Measurements from ENCODE around the gene FRS2. TPM values are rescaled to one million over a fixed set of nuclear protein-coding genes. Genes with fewer than 3 reads are reported as not detected.

The FRS2 gene
- total RNA-seq, 4 donors from 2014 or later, result 39.9 to 70.6 (median 59.1) TPM

DNA sequence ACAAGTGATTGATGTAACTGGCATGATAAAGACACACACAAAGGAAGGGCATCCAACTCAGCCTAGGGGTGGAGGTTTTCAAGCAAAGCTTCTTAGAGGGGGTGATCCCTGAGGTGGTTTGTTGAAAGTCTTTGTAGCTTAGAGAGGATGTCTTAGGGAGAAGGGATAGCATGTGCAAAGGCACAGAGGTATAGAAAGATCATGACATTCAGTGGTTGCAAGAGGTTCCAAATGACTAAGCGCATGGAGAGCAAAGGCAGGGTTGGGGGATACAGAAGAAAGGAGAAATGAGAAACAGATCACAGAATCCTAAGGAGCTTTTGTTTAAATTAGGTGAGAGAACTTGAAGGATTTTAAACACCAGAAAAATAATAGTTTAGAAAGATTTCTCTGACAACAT, 109.9 kb downstream of the FRS2 start:
- ATAC-seq, result no peak

DNA sequence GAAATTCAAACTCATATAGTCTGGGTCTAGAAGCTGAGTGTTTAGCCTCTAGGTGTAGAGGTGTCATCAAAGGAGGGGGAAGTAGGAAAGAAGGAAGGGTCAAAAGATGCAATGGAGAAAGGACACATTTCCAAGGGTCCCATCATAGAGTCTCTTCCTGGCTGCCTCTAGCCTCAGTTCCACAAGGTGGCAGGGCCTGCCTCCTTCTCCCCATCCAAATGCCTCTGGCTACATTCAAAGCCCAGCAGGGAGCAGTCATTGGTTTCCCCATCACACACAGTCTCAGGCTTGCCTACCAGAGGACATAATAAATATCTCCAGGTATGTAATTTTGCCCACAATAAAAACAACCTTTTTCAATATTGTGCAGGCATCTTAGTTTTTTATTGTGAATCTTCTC, 113.0 kb downstream of the FRS2 start:
- ATAC-seq, result no peak
- H3K4me1 ChIP-seq, result peaks cover 0 to 23% (median 3%) of the 10 kb centered on the region in 3 donors

More for the DNA sequence above, 109.9 kb downstream of the FRS2 start:
- peaks cover 0 to 10% of the 10 kb centered on the region in 2 donors for H3K36me3 ChIP-seq
- H3K27ac ChIP-seq, result no peak overlapping the region
- peaks cover 0 to 6% (median 0%) of the 10 kb centered on the region in 3 donors for H3K4me1 ChIP-seq
- H3K4me3 ChIP-seq, result no peak overlapping the region
- 75 to 100% methylated on average over 1 of the region's 1 CpG for WGBS, 2 donors (ENCODE audit: low coverage in 1 of 2)
- no peaks in the 10 kb centered on the region for H3K9me3 ChIP-seq
- H3K27me3 ChIP-seq, result no peaks in the 10 kb centered on the region
- TF ChIP-seq POLR2AphosphoS5 (IDR thresholded peaks at IDR 0.05), result no peak
- TF ChIP-seq EP300 (IDR thresholded peaks at IDR 0.05), result no peak

DNA sequence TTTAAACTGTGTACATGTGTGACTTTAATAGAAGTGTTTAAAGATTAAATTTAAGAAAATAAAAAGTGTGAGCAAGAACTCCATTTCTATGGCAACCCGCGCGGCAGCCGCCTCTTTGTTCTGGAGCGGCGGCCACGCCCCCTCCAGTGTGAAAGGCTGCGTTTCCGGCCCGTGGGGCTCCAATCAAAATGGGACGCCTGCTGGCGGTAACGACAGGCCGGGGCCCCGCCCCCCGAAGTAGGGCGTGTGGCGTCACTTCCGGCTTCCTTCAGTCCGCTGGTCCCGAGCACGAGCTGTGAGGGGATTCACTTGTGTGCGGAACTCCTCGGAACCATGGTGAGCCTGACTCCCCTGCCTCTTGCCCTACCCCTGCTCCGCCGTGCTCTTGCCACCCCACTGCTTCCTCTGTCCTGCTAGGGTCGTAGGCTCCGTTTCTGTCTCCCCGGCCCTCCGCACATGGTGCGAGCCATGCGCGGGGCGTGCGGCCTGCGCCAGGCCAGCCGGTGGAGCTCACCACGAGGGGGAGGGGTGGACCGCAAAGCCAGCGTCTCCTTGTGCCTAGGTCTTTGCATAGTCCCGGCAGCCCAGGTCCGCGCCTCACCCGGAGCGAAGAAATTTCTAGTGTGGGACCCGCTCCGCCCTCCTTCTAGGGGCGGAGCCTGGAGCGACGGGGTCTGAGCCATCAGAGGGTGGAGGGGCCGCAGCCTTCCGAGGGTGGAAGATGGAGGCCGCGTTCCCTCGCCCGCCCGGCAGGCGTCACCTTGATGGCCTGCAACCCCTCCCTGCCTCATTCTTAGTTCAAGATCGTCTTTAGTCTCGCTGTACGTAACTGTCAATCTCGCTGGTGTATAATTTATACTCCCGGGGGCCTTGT, 115.2 kb downstream of the FRS2 start, which contains the start of gene CCT2:
Gene CCT2, plus strand, starts transcription at position 271 of the 874 bp plus-strand sequence. Its CDS starts 63 bp downstream, at position 334.
- peak; percentile 99 for ATAC-seq
- TF ChIP-seq EP300 (IDR thresholded peaks at IDR 0.05), result no peak
- peak; percentile 63 to 70 for TF ChIP-seq POLR2A (IDR thresholded peaks at IDR 0.05)
- TF ChIP-seq, protein P1, sequence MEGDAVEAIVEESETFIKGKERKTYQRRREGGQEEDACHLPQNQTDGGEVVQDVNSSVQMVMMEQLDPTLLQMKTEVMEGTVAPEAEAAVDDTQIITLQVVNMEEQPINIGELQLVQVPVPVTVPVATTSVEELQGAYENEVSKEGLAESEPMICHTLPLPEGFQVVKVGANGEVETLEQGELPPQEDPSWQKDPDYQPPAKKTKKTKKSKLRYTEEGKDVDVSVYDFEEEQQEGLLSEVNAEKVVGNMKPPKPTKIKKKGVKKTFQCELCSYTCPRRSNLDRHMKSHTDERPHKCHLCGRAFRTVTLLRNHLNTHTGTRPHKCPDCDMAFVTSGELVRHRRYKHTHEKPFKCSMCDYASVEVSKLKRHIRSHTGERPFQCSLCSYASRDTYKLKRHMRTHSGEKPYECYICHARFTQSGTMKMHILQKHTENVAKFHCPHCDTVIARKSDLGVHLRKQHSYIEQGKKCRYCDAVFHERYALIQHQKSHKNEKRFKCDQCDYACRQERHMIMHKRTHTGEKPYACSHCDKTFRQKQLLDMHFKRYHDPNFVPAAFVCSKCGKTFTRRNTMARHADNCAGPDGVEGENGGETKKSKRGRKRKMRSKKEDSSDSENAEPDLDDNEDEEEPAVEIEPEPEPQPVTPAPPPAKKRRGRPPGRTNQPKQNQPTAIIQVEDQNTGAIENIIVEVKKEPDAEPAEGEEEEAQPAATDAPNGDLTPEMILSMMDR (IDR thresholded peaks at IDR 0.05), result peak in 3 of 4 experiments; percentile 33 to 41 (median 33)
- TF ChIP-seq POLR2AphosphoS5 (IDR thresholded peaks at IDR 0.05), result peak; percentile 86
- Histone ChIP-seq H3K27me3 (no peaks in the 10 kb centered on the region), H3K9me3 (no peaks in the 10 kb centered on the region), H3K4me1 (peaks cover 0 to 23% (median 3%) of the 10 kb centered on the region in 3 donors), H3K36me3 (peaks cover 0 to 39% of the 10 kb centered on the region in 2 donors), H3K4me3 (peak within 1 kb of the TSS; percentile 71 to 85), H3K27ac (peak within 1 kb of the TSS; percentile 61 to 91 (median 84))
- 1 to 3% methylated on average over 14 to 32 of the region's 63 CpGs for WGBS, 2 donors (ENCODE audit: low coverage in 1 of 2)

More for the DNA sequence above, 113.0 kb downstream of the FRS2 start:
- H3K27ac ChIP-seq, result no peak overlapping the region
- no peak overlapping the region for H3K4me3 ChIP-seq
- H3K9me3 ChIP-seq, result no peaks in the 10 kb centered on the region
- peaks cover 0 to 17% of the 10 kb centered on the region in 2 donors for H3K36me3 ChIP-seq
- no peaks in the 10 kb centered on the region for H3K27me3 ChIP-seq
- no peak for TF ChIP-seq EP300 (IDR thresholded peaks at IDR 0.05)
- TF ChIP-seq, protein P1 (IDR thresholded peaks at IDR 0.05), result no peak
- TF ChIP-seq POLR2A (IDR thresholded peaks at IDR 0.05), result no peak
- no peak for TF ChIP-seq POLR2AphosphoS5 (IDR thresholded peaks at IDR 0.05)

DNA sequence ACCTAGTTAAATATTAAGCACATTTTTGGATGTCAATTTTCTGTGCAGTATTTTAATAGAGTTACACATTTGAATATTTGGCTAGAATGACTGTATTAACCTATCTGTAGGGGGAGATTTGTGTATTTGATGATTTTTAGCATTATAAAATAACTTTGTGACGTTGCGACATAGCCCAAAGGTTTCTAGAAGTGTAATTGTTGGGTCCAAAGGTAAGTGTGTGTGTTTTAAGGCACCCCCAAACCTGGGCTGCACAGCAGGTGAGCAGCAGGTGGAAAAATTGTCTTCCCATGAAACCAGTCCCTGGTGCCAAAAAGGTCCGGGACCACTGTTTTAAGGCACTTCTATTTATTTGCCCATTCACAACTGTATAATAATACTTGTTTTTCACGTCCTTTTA, 118.3 kb downstream of the FRS2 start:
- H3K27ac ChIP-seq, result no peak overlapping the region
- no peak for ATAC-seq
- no peaks in the 10 kb centered on the region for H3K27me3 ChIP-seq
- peaks cover 3 to 70% of the 10 kb centered on the region in 2 donors for H3K36me3 ChIP-seq
- WGBS, 2 donors (ENCODE audit: low coverage in 1 of 2), result 81 to 84% methylated on average over 4 of the region's 4 CpGs
- peaks cover 0 to 23% (median 3%) of the 10 kb centered on the region in 3 donors for H3K4me1 ChIP-seq
- no peak overlapping the region for H3K4me3 ChIP-seq
- no peaks in the 10 kb centered on the region for H3K9me3 ChIP-seq
- TF ChIP-seq EP300 (IDR thresholded peaks at IDR 0.05) (no peak), POLR2AphosphoS5 (IDR thresholded peaks at IDR 0.05) (no peak), POLR2A (IDR thresholded peaks at IDR 0.05) (no peak)
- TF ChIP-seq, protein P1 (IDR thresholded peaks at IDR 0.05), result no peak

DNA sequence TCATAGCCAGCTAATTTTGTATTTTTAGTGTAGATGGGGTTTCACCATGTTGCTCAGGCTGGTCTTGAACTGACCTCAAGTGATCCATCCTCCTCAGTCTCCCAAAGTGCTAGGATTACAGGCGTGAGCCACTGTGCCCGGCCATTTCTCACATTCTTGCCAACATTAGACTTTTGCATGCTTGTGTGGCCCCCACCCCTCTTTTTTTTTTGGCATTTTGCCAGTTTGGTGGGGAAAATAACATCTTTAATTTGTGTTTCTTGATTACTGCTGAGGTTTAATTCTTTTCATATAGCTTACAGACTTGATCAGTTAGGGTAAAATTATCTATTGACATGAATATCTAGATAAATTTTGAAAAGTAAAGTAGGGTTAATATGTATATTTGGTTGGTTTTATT, 118.9 kb downstream of the FRS2 start:
- ATAC-seq, result no peak
- Histone ChIP-seq H3K27ac (no peak overlapping the region), H3K4me3 (no peak overlapping the region), H3K36me3 (peaks cover 7 to 75% of the 10 kb centered on the region in 2 donors), H3K4me1 (peaks cover 0 to 23% (median 3%) of the 10 kb centered on the region in 3 donors), H3K9me3 (no peaks in the 10 kb centered on the region), H3K27me3 (no peaks in the 10 kb centered on the region)
- TF ChIP-seq POLR2A (IDR thresholded peaks at IDR 0.05), result no peak
- no peak for TF ChIP-seq POLR2AphosphoS5 (IDR thresholded peaks at IDR 0.05)
- TF ChIP-seq, protein P1 (IDR thresholded peaks at IDR 0.05), result no peak
- no peak for TF ChIP-seq EP300 (IDR thresholded peaks at IDR 0.05)
- 63 to 68% methylated on average over 2 of the region's 2 CpGs for WGBS, 2 donors (ENCODE audit: low coverage in 1 of 2)

Data from gastroesophageal sphincter (tissue), 4 donors.